ENCODE data around the gene BTBD17. TPM values are rescaled to one million over a fixed set of nuclear protein-coding genes. Genes with fewer than 3 reads are reported as not detected.

The BTBD17 gene
- total and polyA plus RNA-seq, 12 donors = 0.10 to 1.1 (median 0.46) TPM; not detected in 4

DNA sequence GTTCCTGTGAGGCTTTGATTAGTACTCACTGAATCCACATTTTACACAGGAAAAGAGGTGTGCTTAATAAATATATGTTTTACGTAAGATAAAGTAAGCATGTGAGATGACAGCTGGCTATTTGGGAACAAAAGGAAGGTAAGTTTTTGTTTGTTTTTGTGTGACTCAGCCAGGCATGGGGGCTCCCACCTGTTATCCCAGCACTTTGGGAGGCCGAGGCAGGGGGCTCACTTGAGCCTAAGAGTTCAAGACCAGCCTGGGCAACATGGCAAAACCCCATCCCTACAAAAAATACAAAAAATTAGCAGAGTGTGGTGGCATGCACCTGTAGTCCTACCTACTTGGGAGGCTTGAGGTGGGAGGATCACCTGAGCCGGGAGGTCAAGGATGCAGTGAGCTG, 23.5 kb upstream of the BTBD17 start:
- no peak for DNase-seq
- no peaks in the 10 kb centered on the region for H3K36me3 ChIP-seq (replicated peaks in 1 of 2)
- no peaks in the 10 kb centered on the region for H3K9me3 ChIP-seq (replicated peaks in 1 of 3)
- intact Hi-C loops (cut with DNase I) = no loop called here
- WGBS, 4 donors = 92 to 97% (median 95%) methylated on average over 3 of the region's 3 CpGs
- TF ChIP-seq, protein P1, sequence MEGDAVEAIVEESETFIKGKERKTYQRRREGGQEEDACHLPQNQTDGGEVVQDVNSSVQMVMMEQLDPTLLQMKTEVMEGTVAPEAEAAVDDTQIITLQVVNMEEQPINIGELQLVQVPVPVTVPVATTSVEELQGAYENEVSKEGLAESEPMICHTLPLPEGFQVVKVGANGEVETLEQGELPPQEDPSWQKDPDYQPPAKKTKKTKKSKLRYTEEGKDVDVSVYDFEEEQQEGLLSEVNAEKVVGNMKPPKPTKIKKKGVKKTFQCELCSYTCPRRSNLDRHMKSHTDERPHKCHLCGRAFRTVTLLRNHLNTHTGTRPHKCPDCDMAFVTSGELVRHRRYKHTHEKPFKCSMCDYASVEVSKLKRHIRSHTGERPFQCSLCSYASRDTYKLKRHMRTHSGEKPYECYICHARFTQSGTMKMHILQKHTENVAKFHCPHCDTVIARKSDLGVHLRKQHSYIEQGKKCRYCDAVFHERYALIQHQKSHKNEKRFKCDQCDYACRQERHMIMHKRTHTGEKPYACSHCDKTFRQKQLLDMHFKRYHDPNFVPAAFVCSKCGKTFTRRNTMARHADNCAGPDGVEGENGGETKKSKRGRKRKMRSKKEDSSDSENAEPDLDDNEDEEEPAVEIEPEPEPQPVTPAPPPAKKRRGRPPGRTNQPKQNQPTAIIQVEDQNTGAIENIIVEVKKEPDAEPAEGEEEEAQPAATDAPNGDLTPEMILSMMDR (IDR thresholded peaks at IDR 0.05) = no peak
- no peak for TF ChIP-seq POLR2A (IDR thresholded peaks at IDR 0.05)
- peaks cover 0 to 5% of the 10 kb centered on the region in 2 donors for H3K4me1 ChIP-seq (replicated peaks in 1 of 2)
- H3K27me3 ChIP-seq = no peaks in the 10 kb centered on the region
- H3K27ac ChIP-seq = no peak overlapping the region
- H3K4me3 ChIP-seq = no peak overlapping the region

- Histone ChIP-seq H3K9me3 (replicated peaks in 1 of 3) (no peaks in the 10 kb centered on the region), H3K27ac (no peak overlapping the region), H3K4me1 (replicated peaks in 1 of 2) (peaks cover 7 to 10% of the 10 kb centered on the region in 2 donors), H3K27me3 (no peaks in the 10 kb centered on the region), H3K4me3 (no peak overlapping the region), H3K36me3 (replicated peaks in 1 of 2) (no peaks in the 10 kb centered on the region)
- DNase-seq = no peak
- WGBS, 4 donors = 83 to 91% (median 87%) methylated on average over 4 to 5 of the region's 5 CpGs
- intact Hi-C loops (cut with DNase I) = no loop called here
- TF ChIP-seq, protein P1 (IDR thresholded peaks at IDR 0.05) = no peak
- TF ChIP-seq POLR2A (IDR thresholded peaks at IDR 0.05) = no peak
Observed at GRCh38 chr17:74383141-74383540, 21.5 kb upstream of the BTBD17 start.

DNA sequence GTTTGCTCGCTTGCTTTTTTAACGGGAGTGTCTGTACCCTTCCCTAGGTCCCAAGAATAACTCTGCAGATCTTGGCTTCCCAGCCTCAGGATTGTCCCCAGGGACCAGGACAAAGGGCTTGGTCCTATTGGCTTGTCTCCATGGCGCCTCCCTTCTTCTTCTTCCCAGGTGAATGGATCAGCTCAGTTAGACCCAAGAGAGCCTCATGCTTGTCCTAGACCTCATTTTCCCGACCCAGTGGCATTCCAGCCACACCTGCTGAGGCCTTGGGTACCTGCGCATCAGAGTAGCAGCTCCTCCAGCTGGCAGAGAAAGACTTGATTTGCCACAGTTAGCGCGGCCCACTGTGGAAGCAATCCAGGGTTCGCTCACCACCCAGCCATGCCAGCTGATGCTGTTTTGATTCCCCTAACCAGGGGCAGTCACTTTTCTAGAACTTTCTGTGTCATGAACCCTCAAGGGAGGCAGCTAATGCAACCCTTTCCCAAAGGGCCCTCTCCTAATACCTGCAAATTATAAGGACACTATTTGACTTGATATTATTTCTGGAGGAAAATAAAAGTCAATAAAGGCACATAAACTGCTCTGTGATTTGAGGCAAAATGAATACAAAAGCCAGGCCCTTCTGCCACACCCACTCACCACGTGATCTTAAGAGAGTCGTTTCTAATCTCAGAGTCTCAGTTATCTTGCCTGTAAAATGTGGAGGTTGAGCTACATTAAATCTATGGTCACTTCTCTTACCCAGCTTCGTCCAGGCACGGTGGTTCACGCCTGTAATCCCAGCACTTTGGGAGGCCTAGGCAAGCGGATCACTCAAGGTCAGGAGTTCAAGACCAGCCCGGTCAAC, 19.5 kb upstream of the BTBD17 start:
- 82 to 89% (median 87%) methylated on average over 14 to 15 of the region's 15 CpGs for whole genome bisulfite sequencing, 4 donors
- Histone ChIP-seq H3K27ac (no peak overlapping the region), H3K4me3 (no peak overlapping the region), H3K9me3 (replicated peaks in 1 of 3) (no peaks in the 10 kb centered on the region), H3K27me3 (no peaks in the 10 kb centered on the region), H3K36me3 (replicated peaks in 1 of 2) (no peaks in the 10 kb centered on the region), H3K4me1 (replicated peaks in 1 of 2) (peaks cover 6 to 7% of the 10 kb centered on the region in 2 donors)
- intact Hi-C loops (cut with DNase I) = loop anchor here in 1 of 2 donors (2.0 kb wide), 1 partner anchor 76 kb away; no protein-coding TSS in a partner anchor
- no peak for DNase-seq
- TF ChIP-seq, protein P1 (IDR thresholded peaks at IDR 0.05) = no peak
- TF ChIP-seq POLR2A (IDR thresholded peaks at IDR 0.05) = no peak

GRCh38 chr17:74380086-74380958, 18.7 kb upstream of the BTBD17 start:
- WGBS, 4 donors = 55 to 72% (median 63%) methylated on average over 8 to 17 of the region's 17 CpGs

More at GRCh38 chr17:74380086-74380958, 18.7 kb upstream of the BTBD17 start:
- H3K27ac ChIP-seq = no peak overlapping the region
- no peak for TF ChIP-seq POLR2A (IDR thresholded peaks at IDR 0.05)
- TF ChIP-seq, protein P1 (IDR thresholded peaks at IDR 0.05) = no peak
- no peaks in the 10 kb centered on the region for H3K27me3 ChIP-seq
- no peak for DNase-seq
- no peak overlapping the region for H3K4me3 ChIP-seq
- intact Hi-C loops (cut with DNase I) = loop anchor here in 1 of 2 donors (2.0 kb wide), 1 partner anchor 76 kb away; no protein-coding TSS in a partner anchor
- H3K4me1 ChIP-seq (replicated peaks in 1 of 2) = peaks cover 5 to 7% of the 10 kb centered on the region in 2 donors
- no peaks in the 10 kb centered on the region for H3K36me3 ChIP-seq (replicated peaks in 1 of 2)
- no peaks in the 10 kb centered on the region for H3K9me3 ChIP-seq (replicated peaks in 1 of 3)

Data from adrenal gland (tissue), 12 donors.